22Rv1 (cell line): Measurements from ENCODE around the gene VCAN.

Experiments
- H3K27ac ChIP-seq: fragments of 450-650 bp; 2 replicates; pipeline ENCODE4 v1.5.1; 2017
- CTCF ChIP-seq: fragments of 450-650 bp; IDR thresholded peaks from 2 replicates; pipeline ENCODE4 v1.5.1; 2017; ENCODE audit warnings: mild to moderate bottlenecking
- ZFX ChIP-seq: fragments of 450-650 bp; IDR thresholded peaks from 2 replicates; pipeline ENCODE4 v1.6.1; 2017; ENCODE audit warnings: antibody characterized with exemption, borderline replicate concordance

VCAN gene

DNA sequence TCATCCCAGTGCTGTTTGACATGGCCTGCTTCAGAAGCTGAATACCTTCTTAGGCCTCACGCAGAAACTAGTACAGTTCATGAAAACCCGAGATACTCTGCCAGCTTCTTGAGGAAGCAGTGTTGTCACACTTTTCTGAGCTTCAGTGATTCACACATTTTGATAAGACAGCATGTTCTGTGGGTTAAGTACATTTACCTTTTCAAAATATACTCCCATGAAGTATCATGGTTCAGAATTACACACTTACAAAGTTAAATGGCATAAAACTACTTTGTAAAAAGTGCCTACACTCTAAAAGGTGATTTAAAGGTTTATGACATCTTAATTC lies 56.9 kb downstream of the VCAN start:
- no peak for TF ChIP-seq ZFX
- no peak for TF ChIP-seq CTCF
- no peak overlapping the region for H3K27ac ChIP-seq

DNA sequence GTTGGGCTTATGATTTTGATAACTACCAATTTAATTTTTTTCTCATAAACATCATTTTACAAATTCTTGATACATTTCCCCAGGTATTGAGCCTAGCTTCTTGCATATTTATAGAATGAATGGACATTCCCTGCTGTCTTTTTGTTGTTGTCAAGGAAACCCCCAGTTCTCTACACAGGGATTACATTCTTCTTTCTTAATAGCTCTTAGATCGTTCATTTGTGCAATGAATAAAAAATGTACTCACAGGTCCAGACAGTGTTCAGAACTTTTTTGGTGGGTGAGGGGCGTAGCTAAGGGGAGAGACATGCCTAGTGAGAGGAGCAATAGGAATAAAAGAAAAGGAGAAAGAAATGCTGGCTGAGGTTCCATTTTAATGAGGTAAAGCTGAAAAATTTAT lies 58.6 kb downstream of the VCAN start:
- H3K27ac ChIP-seq = no peak overlapping the region
- no peak for TF ChIP-seq ZFX
- TF ChIP-seq CTCF = no peak

DNA sequence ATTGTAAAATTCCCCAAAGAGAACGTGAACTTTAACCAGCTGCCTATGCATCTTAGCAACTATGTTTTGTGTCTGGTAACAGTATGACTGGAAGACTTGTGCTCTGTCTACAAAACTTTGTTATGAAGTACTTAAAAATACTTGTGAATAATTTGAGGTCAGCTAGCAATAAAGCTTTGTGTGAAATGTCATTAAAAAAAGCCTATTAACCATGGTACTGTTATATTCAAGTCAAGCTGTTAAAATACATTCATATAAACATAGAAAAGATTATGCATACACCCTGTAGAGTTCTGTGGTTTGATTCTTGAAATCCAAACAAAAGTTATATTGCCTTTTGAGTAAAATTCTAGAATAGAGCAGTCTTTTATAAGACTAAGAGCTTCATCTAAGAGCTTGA lies 60.1 kb downstream of the VCAN start:
- TF ChIP-seq ZFX (no peak), CTCF (no peak)
- H3K27ac ChIP-seq = no peak overlapping the region

GRCh38 chr5:83538786-83539462 lies 67.4 kb downstream of the VCAN start:
- TF ChIP-seq ZFX = no peak
- TF ChIP-seq CTCF = no peak
- H3K27ac ChIP-seq = no peak overlapping the region

- no peak for TF ChIP-seq CTCF
- TF ChIP-seq ZFX = no peak
- no peak overlapping the region for H3K27ac ChIP-seq
Observed at GRCh38 chr5:83539463-83539790, 67.9 kb downstream of the VCAN start.

DNA sequence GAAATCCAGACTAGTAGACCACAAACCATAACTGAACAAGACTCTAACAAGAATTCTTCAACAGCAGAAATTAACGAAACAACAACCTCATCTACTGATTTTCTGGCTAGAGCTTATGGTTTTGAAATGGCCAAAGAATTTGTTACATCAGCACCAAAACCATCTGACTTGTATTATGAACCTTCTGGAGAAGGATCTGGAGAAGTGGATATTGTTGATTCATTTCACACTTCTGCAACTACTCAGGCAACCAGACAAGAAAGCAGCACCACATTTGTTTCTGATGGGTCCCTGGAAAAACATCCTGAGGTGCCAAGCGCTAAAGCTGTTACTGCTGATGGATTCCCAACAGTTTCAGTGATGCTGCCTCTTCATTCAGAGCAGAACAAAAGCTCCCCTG lies 68.6 kb downstream of the VCAN start:
- no peak for TF ChIP-seq ZFX
- TF ChIP-seq CTCF = no peak

DNA sequence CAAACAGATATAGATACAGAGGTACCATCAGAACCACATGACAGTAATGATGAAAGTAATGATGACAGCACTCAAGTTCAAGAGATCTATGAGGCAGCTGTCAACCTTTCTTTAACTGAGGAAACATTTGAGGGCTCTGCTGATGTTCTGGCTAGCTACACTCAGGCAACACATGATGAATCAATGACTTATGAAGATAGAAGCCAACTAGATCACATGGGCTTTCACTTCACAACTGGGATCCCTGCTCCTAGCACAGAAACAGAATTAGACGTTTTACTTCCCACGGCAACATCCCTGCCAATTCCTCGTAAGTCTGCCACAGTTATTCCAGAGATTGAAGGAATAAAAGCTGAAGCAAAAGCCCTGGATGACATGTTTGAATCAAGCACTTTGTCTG lies 69.2 kb downstream of the VCAN start:
- TF ChIP-seq ZFX (no peak), CTCF (no peak)
- H3K27ac ChIP-seq = no peak overlapping the region

More for the DNA sequence above, 68.6 kb downstream of the VCAN start:
- H3K27ac ChIP-seq = no peak overlapping the region
